GM03348 (cell line): Measurements from ENCODE around the gene PRX.
"Not testable (repeated sequence)": the region's sequence is repeated elsewhere in the genome, so short reads cannot be mapped to it uniquely, and the experiment has no call there.

Experiments
- DNase-seq: peaks from one replicate; pipeline ENCODE4 v3.0.0; 2012; ENCODE audit warnings: low spot score

The PRX gene

DNA sequence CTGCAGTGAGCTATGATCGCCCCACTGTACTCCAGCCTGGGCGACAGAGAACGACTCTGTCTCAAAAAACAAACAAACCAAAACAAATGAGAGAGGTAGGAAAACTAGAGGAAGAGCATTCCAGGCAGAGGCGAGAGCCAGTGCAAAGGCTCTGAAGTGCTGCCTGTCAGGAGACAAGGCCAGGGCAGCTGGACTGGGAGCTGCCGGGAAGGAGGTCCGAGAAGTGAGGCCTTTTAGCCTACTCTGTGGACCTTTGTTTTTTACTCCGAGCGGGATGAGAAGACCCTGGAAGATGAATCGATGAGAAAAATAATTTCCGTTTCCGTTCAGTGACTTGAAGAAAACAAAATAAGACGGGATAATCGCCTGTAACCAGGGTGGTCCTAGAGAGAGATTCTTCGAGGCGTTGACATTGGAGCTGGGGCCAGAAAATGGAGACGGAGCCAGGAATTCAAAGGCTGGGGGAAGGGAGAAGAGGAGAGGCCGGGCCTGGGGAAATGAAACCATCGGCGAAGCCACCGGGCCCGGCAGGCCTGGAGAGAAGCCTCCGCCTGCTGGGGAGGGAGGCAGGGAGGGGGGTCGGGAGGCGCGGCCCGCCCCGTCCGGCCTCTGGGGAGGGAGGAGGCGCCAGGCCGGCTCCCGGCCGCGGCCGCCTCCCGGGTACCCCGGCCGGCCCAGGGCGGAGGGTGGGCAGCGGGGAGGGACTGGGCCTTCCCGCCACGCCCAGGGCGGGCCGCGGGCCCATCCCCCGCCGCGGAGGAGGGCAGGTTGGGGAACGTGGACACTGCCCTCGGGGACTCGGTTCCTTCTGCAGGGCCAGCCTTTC lies 20.4 kb upstream of the PRX start:
- DNase-seq: peak; percentile 95

DNA sequence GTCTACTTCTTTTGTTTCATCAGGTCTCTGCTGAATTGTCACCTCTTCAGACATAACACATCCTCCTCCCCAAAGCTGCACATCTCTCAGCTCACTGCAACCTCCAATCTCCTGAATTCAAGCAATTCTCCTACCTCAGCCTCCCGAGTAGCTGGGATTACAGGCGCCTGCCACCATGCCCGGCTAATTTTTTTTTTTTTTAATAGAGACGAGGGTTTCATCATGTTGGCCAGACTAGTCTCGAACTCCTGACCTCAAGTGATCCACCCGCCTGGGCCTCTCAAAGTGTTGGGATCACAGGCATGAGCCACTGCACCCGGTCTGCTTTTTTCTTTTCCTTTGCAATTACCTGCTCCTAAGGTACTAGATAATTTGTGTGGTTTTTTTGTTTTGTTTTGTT lies 19.6 kb upstream of the PRX start:
- not testable (repeated sequence) for DNase-seq

DNA sequence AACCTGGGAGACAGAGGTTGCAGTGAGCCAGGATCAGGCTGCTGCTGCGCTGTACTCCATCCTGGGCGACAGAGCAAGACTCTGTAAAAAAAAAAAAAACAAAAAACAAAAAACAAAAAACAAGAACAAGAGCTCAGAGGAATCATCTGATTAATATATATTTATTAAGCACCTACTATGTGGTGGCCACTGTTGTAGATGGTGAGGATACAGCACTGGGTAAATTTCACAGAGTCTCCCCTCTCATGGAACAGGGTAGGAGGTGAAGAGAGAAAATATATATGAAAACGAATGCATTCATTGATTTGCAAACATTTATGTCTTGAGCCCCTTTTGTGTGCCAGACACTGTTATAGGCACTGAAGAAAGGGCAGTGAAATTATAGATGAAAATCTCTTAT lies 18.5 kb upstream of the PRX start:
- no peak for DNase-seq

DNA sequence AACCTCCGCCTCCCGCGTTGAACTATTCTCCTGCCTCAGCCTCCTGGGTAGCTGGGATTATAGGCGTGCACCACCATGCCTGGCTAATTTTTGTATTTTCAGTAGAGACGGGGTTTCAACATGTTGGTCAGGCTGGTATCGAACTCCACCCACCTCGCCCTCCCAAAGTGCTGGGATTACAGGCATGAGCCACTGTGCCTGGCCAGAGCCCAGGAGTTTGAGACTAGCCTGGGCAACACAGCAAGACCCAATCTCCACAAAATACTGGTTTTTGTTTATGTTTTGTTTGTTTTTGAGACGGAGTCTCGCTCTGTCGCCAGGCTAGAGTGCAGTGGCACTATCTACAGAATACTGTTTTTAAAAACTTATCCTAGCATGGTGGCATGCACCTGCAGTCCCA lies 17.1 kb upstream of the PRX start:
- not testable (repeated sequence) for DNase-seq

DNA sequence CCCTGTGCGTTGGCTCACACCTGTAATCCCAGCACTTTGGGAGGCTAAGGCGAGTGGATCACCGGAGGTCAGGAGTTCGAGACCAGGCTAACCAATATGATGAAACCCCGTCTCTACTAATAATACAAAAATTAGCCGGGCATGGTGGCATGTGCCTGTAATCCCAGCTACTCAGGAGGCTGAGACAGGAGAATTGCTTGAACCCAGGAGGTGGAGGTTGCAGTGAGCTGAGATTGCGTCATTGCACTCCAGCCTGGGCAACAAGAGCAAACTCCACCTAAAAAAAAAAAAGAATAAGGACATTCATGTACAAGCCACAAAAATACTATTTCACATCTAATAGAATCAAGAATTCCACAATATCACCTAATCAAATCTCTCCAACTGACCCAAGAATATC lies 15.0 kb upstream of the PRX start:
- not testable (repeated sequence) for DNase-seq

DNA sequence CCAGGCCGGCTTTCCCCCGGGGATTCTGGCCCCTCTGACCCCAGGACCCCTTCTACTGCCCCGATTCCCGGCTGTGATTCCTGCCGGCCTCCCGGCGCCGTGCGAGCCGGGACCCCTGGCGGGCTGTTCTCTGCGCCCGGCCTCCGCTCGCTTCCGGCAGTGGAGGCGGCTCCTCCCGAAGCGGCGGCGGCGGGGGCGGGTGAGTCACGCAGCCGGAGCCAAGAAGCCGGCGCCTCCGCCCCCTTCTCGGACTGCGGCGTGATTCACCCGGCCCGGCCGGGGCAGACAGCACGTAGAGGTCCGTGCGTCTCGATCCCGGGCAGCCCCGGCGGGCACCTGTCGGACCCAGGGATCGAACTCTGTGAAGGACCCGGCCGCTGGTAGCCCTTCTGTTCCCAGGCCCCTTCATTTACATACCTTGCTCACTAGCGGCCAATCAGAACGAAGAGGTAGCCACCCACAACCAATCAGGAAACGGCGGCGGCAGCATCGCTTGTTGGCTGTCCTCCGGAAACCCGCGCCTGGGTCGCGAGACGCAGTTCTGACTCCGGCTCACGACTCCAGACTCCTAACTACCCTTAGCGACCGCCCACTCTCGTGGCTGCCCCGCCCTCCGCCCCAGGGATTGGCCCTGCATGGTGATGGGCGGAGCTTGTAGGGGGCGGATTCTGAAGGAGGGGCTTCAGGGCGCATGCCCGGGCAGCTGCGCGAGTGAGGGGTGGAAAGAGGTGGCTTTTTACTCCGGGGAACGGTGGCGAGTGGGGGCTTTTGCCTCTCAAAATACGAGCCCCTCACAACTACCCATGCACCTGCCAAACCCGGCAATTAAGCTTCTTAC lies 12.5 kb upstream of the PRX start, which contains the start of gene SERTAD1:
SERTAD1 (minus strand) TSS at position 543 of the 838 bp plus-strand sequence. CDS start 2,446 bp downstream, outside the sequence.
- peak; percentile 98 for DNase-seq

DNA sequence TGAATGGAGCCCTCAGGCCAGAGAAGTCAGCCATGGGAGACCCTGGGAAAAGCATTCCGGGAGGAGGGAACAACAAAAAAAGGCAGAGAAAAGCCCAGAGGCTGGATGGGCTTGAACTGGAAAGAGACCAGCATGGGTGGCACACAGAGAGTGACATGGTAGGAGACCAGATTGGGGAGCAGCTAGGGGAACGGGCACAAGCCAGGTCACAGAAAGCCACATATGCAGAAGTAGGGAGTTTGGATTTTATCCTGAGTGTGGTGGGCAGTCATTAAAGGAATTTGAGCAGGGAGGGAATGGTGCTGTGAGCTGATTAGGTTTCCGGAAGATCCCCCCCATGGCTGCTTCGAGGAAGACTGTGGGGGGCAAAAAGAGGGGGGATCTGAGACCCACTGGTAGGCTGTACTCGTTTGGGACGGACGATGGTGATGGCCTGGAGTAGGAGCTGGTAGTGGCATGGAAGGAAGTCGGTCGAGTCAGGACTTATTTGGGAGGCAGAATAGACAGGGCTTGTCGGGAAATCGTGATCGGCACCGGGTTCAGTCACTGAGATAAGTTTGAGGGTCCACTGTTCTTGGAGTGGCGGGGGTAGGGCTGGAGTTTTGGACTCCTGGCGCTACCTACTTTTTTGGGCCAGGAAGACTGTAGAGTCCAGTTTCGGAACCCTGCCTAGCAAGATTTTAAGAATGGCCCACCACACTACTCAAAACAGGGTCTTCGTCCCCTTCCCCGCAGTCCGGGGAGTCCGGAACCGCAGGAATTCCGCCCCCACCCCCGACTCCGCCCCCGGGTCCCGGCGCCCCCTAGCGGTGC lies 11.7 kb upstream of the PRX start:
- DNase-seq: no peak

DNA sequence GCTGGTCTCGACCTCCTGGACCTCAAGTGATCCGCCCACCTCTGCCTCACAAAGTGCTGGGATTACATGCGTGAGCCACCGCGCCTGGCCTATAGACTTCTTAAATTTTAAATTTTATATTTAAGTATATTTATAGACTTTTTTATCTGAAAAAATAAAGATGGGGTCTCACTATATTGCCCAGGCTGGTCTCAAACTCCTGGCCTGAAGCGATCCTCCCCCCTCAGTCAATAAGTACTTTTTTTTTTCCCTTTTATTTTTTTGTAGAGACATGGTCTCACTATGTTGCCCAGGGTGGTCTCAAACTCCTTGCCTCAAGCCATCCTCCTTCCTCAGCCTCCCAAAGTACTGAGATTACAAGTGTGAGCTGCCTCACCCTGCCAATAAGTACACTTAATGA lies 10.8 kb upstream of the PRX start:
- DNase-seq: no peak

DNA sequence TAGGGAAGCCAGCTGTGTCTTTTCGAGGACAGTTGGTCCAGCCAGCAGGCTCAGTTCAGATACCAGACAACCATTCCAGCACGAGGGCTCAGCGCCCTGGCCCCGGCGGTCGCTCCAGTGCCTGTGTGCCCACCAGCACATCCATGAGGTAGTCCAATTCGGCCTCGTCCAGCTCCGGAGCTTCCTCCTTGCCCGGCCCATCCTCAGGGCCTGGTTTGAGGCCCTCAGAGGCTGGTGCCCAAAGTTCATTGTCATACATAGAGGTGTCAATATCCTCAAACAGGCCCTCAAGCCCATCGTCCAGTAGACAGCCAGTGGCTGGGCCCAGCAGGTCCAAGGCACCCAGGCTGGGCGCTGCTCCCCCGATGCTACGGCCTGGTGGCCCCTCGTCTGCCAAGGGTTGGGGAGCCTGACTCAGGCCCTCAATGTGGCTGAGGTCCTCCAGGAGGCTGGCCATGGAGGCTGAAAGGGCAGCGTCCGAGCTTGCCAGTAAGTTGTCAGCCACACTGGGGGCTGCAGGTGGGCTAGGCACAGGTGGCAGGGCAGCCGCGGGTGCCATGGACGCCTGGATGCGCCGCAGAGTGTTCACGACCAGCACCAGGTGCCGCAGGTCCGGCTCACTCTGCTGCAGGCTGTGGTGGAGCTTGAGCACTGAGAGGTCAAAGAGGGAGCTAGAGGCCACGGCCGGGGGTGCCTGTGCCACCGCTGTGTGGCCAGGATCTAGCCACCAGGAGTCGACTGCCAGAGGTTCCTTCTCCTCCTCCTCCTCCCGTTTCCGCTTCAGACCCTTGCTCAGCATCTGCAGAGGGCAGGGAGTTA lies 9.8 kb upstream of the PRX start:
- DNase-seq: no peak

DNA sequence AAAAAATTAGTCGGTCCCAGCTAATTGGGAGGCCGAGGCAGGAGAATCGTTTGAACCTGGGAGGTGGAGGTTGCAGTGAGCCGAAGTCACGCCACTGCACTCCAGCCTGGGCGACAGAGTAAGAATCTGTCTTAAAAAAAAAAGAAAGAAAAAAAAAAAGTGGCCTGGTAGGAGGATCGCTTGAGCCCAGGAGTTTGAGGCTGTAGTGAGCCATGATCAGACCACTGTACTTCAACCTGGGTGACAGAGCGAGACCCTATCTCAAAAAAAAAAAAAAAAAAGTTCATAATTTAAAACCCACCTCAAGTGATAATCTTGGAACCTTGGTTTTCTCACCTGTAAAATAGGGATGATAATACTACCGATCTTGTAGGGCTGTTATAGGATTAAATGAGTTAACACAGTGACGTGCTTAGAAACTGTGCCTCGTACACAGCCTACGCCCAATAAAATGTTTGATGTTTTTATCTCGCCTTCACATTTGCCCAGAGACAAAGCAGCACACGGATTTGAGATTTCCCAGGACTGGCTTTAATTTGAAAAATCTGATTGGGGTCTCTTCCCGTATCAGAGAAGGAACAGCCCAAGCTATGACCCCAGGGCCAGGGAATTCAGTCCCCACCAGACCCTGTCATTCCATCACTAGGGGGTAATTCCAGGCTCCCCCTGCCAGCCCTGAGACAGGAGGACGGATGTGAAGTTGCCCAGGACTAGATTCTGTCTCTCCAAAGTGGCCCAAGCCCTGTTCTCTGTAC lies 9.0 kb upstream of the PRX start:
- DNase-seq: no peak

DNA sequence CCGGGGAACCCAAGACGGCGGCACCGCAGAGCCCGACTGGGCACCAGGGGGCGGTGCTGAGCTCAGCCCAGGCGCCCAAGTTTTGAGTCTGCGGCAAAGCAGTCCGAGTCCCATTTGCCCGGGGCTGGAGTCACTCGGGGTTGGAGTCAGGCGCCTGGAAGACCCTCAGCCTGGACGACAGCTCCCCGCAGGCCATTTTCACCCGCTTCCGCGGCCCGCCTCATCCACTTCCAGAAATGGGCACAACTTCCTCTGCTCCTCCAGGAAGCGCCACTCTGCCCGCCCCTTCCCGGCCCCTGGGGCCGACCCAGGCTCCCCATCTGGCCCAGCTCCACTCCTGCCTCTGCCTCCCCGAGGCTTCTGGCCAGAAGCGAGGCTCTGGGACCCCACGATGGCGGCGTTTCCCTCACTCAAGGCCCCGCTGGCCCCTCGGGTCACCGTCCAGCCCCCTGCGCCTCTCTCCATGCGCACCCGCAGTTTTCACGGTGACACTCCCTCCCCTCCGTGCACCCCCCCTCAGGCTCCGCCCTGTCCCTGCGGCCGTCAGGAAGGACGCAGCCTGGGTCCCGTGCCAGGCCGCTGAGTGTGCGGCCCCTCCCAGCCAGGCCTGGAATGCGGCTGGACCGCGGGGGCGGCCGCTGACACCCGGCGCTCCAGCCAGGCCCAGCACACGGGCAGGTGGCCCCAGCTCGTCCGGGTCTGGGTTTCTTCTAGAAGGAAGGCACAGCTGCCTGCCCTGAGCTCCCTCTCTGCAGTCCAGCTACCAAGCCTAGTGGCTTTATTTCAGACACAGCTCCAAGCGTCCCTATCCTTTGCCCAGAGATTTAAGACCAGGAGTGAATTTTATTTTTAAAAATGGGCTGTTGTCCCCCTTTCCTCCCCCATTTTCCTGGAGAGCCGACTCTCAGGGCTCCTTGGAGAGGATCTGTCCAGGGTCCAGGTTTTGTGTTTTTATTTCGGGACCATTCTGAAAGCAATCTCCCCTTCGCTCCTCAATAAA lies 7.9 kb upstream of the PRX start:
- peak; percentile 96 for DNase-seq

DNA sequence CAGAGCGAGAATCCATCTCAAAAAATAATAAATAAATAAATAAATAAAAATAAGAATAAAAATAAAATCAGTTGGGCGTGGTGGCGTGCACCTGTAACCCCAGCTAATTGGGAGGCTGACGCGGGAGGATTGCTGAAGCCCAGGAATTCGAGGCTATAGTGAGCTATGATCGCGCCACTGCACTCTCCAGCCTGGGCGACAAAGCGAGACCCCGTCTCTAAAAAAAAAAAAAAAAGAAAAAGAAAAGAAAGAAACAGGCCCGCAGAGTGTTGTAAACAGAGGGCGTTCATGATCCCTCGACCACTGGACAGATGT lies 7.2 kb upstream of the PRX start:
- no peak for DNase-seq

DNA sequence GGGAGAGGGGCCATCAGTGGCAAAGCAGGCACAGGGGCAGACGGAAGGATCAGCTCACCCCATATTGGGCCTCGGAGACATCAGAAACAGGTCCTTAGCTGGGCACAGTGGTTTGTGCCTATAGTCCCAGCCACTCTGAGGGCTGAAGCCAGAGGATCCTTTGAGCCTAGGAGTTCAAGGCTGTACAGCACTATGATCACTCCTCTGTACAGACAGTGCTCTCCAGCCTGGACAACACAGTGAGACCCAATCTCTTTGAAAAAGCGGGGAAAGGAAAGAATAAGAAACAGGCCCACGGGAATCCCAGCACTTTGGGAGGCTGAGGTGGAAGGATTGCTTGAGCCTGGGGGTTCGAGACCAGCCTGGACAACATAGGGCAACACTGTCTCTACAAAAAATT lies 6.6 kb upstream of the PRX start:
- DNase-seq: no peak

DNA sequence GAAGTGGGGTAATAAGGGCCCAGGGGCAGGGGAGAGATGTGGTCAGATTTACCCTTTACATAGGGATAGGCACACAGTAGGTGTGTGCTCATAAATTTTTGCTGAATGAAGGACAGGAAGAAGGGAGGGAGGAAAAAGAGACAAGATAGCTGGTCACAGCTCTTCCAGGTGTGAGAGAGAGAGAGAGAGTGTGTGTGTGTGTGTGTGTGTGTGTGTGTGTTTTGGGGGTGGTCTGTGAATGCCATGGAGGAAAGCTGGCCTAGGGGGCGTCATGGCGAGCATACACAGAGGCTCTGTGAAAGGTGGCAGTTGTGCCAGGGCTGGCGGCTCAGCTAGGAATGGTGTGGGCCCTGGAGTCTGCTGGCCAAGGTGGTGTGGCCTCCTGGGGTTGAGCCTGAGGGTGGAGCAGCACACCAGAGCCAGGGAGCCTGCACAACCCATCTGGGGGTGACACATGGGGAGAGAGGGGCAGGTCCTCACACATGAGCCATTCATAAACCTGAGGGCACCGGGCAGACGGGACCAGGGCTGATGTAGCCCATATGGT lies 6.0 kb upstream of the PRX start:
- no peak for DNase-seq

DNA sequence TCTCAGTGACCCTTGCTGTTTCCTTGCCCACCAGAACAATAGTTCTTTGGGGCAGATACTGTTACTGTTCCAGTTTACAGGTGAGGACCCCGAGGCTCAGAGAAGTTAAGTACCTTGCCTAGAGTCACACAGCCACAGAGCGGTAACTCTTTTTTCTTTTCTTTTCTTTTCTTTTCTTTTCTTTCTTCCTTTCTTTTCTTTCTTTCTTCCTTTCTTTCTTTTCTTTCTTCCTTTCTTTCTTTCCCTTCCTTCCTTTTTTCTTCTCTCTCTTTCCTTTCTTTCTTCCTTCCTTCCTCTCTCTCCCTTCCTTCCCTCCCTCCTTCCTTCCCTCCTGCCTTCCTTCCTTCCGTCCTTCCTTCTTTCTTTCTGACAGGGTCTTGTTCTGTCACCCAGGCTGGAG lies 4.9 kb upstream of the PRX start:
- no peak for DNase-seq

DNA sequence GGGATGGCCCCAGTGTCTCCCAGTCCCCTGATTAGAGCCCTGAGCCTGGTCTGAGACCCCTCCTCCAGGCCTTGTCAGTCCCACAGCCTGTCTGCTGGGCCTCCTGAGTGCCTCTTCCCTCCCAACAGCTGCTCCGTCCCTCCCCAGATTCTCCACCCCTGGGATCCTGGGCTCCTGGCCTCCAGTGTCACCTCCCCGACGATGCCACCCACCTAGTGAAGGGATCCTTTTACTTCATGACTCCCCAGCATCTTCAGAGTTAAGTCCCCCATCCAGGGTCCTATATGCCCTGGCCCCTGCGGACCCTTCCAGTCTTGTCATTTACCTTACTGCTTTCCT lies 4.4 kb upstream of the PRX start:
- no peak for DNase-seq

DNA sequence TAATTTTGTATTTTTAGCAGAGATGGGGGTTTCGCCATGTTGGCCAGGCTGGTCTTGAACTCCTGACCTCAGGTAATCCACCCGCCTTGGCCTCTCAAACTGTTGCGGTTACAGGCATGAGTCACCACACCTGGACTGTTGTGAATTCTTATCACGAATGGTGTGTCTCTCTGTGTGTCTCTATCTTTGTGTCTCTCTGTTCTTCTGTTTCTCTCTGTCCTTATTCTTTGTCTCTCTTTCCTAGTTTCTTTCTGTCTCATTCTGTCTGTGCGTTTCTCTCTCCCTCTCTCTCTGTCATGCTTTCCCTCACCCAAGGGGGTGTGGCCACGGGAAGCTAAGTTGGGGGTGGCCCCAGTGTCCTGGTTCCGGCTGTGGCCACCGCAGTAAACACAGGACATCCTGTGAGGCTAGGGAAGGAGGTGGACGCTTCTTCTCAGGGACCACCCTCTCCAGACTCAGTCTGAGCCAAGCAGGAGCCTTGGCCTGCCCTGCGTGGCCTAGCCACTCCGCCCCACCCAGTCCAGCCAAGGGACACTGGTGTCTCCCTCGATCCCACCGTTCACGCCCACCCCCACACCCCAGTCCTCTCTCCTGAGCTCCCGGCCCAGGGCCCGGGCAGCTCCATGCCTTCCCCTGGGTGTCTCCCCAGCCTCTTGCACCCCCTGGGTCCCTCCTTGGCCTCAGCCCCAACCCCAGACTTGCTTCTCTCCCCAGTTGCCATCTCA lies 3.9 kb upstream of the PRX start:
- no peak for DNase-seq

DNA sequence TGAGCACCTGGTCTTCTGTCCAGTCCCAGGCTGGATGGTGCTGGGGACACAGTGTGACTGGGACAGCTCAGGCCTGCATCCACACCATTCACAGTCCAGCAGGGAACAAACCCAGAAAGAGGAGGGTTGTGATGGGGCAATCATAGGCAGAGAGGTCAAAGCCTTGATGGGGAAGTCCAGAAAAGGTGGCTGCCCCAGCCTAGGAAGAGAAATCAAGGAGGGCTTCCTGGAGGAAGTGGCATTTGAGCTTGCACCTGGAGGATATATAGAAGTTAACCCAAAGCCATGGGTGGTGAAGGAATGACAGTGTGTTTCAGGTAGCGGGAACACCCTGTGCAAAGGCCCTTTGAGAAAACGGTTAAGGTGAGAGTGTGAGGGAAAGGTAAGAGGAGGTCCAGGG lies 2.6 kb upstream of the PRX start:
- DNase-seq: no peak
